Astrocyte (in vitro differentiated cells and primary cell): ENCODE data around the gene PLEKHA7.

Experiments used
- EZH2 ChIP-seq: IDR thresholded peaks from 2 replicates; pipeline ENCODE4 v1.6.1; 2012; ENCODE audit warnings: mild to moderate bottlenecking, low read length, inconsistent platforms; ENCODE audit not compliant: insufficient read depth
- TF ChIP-seq, protein P1 (sequence below): IDR thresholded peaks from 2 replicates; pipeline ENCODE4 v1.5.1; 2011; ENCODE audit warnings: low read depth, mild to moderate bottlenecking, inconsistent platforms, low read length, moderate library complexity; ENCODE audit not compliant: insufficient read depth

DNA sequence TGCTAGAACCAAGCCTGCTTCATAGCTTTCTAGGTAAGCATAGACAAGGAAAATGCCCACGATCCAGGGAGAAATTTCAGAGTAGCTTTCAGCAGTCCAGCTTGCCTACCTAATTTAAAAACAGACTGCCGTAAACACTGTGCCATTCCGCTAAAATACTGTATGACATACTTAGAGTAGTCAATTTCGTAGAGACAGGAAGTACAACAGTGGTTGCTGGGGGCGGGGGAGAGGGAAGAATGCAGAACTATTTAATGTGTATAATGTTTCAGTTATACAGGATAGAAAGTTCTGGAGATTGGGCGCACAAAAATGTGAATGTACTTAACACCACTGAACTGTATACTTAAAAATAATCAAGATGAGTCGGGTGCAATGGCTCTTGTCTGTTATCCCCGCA, 219.1 kb downstream of the PLEKHA7 start:
- no peak for TF ChIP-seq EZH2
- TF ChIP-seq, protein P1, sequence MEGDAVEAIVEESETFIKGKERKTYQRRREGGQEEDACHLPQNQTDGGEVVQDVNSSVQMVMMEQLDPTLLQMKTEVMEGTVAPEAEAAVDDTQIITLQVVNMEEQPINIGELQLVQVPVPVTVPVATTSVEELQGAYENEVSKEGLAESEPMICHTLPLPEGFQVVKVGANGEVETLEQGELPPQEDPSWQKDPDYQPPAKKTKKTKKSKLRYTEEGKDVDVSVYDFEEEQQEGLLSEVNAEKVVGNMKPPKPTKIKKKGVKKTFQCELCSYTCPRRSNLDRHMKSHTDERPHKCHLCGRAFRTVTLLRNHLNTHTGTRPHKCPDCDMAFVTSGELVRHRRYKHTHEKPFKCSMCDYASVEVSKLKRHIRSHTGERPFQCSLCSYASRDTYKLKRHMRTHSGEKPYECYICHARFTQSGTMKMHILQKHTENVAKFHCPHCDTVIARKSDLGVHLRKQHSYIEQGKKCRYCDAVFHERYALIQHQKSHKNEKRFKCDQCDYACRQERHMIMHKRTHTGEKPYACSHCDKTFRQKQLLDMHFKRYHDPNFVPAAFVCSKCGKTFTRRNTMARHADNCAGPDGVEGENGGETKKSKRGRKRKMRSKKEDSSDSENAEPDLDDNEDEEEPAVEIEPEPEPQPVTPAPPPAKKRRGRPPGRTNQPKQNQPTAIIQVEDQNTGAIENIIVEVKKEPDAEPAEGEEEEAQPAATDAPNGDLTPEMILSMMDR, result no peak
